NCI-H2107 treated with DMSO at 0.1 percent for 48 hours (cell line): ENCODE measurements around the gene MAP1S.

ENCODE experiments used
- DNase-seq: peaks from one replicate; lab custom pipeline; 2025; ENCODE audit not compliant: unreplicated experiment; lab: John Stamatoyannopoulos, UW

The MAP1S gene, protein sequence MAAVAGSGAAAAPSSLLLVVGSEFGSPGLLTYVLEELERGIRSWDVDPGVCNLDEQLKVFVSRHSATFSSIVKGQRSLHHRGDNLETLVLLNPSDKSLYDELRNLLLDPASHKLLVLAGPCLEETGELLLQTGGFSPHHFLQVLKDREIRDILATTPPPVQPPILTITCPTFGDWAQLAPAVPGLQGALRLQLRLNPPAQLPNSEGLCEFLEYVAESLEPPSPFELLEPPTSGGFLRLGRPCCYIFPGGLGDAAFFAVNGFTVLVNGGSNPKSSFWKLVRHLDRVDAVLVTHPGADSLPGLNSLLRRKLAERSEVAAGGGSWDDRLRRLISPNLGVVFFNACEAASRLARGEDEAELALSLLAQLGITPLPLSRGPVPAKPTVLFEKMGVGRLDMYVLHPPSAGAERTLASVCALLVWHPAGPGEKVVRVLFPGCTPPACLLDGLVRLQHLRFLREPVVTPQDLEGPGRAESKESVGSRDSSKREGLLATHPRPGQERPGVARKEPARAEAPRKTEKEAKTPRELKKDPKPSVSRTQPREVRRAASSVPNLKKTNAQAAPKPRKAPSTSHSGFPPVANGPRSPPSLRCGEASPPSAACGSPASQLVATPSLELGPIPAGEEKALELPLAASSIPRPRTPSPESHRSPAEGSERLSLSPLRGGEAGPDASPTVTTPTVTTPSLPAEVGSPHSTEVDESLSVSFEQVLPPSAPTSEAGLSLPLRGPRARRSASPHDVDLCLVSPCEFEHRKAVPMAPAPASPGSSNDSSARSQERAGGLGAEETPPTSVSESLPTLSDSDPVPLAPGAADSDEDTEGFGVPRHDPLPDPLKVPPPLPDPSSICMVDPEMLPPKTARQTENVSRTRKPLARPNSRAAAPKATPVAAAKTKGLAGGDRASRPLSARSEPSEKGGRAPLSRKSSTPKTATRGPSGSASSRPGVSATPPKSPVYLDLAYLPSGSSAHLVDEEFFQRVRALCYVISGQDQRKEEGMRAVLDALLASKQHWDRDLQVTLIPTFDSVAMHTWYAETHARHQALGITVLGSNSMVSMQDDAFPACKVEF

DNA sequence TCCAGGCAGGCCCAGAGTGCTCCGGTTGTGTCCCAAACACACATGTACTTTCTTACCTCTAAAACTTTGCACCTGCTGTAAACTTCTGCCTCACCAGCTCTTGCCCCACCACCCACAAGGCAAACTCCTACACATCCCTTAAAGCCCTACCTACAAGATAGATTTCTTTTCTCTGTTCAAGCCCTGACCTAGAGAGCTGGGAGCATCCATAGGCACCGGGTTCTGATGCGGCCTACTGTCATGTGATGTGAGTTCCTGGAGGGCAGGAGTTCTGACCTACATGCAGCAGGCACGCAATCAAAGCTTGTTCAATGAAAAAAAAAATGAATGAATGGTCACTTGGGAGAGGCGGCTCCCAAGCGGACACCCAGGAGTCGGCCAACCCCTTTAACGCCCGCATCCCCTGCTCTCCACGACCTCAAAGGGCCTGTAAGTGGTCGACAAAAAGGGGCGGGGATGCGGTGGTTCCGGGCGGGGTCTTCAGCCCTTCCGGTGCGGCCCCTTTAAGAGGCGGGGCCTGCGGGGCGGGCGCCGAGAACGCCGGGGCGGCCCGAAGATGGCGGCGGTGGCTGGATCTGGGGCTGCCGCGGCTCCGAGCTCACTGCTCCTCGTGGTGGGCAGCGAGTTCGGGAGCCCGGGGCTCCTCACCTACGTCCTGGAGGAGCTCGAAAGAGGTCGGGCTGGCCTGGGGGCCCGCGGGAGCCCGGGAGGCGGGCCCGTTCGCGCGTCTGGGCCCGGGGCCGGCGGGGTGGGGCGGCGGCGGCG, at the start of gene MAP1S:
Gene MAP1S (plus strand): TSS at position 534 of the 765 bp plus-strand sequence. CDS start 23 bp downstream, at position 557.
- no peak for DNase-seq

DNA sequence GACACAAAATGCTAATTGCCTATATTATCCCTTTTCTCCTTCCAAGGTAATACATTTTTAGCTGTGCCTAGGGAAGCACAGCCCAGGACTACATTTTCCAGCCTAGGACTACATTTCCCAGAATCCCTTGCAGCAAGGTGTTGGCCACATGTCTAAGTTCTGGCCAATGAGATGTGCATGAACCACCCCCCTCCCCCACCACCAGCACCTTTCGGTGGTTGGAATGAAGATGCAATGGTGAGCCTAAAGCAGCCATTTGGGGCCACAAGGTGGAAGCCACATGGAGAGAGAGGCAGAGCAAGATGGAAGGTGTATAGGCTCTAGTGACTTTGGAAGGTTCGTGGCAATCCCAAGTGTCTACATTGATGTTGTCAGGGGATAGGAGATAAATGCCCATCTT, 47.4 kb upstream of the MAP1S start:
- no peak for DNase-seq

DNA sequence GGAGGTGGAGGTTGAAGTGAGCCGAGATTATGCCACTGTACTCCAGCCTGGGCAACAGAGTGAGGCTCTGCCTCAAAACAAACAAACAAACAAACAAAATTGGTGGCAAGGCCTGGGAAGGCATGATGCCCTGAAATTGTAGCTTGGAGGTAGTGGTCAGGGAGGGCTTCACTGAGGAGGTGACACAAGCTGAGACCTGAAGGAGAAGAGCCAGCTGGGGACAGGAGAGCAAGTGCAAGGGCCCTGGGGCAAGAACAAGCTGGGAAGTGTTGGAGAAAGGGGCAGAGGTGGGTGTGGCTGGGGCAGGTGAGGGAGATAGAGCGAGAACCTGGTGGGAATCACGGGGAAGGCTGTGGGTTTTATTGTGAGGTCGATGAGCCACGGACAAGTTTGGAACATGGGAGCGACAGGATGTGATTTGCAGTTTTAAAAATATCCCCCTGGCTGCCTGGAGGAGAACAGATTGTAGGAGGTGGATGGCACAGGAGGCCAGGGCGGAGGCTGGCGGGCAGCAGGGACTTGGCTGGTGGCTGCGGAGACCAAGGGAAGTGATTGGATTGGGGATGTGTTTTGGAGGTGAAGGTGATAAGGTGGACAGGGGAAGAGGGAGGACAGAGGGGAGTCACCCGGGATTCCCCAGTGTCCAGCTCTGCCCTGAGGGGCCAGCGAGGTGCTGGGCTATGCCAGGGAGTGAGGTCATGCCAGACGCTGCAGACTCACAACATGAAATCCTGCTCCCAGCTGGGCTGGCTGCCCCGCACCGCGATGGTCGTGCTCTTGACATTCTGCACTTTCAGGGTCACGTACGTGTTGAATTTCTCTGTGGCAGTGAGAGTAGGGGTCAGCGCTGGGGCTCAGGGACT, 45.1 kb upstream of the MAP1S start:
- no peak for DNase-seq

DNA sequence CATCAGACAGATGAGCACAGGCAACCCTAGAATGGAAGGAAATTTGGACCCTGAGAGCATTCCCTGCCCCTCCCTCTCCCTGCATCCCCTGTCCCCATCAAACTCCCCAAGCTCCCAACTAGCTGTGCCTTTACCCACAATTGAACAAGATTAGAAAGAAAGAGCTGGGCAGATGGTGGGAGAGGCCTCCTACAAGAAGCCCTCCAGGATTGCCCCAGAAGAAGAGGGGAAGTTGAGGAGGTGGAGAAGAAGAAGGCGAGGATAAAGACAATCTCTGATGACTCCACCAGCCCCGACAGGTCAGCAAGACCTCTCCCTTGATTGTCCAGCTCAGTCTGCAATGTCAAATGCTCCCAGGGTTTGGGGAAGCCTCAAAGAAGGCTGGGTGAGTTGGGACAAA, 43.0 kb upstream of the MAP1S start:
- no peak for DNase-seq

DNA sequence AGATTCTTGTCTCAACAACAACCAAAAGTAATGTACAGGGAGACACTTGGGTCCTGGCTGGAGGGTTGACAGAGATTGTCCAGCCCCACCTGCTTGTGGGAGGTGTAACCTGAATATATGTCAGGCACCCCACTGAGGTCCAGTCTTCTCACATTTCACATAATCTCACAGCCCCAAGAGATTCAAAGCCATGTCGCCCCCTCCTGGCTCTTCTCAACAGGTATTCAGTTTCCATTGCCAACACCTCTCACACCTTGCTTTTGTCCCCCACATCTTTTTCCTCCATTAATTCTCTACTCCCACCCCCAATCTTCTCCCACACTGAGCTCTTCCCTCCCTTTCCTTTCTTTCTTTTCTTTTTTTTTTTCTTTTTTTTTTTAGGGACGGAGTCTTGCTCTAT, 42.3 kb upstream of the MAP1S start:
- DNase-seq = no peak

DNA sequence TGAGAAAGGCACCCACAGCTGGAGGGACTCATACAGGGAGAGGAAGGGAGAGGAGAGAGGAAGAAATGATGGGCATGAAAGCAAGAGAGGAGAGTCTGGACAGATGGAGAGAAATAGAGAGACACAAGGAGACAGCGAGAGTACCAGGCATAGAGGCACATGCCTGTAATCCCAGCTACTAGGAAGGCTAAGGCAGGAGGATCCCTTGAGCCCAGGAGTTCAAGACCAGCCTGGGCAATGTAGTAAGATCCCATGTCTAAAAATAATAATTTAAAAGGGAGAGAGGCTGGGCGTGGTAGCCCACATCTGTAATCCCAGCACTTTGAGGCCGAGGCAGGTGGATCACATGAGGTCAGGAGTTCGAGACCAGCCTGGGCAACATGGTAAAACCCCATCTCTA, 40.4 kb upstream of the MAP1S start:
- DNase-seq = no peak

DNA sequence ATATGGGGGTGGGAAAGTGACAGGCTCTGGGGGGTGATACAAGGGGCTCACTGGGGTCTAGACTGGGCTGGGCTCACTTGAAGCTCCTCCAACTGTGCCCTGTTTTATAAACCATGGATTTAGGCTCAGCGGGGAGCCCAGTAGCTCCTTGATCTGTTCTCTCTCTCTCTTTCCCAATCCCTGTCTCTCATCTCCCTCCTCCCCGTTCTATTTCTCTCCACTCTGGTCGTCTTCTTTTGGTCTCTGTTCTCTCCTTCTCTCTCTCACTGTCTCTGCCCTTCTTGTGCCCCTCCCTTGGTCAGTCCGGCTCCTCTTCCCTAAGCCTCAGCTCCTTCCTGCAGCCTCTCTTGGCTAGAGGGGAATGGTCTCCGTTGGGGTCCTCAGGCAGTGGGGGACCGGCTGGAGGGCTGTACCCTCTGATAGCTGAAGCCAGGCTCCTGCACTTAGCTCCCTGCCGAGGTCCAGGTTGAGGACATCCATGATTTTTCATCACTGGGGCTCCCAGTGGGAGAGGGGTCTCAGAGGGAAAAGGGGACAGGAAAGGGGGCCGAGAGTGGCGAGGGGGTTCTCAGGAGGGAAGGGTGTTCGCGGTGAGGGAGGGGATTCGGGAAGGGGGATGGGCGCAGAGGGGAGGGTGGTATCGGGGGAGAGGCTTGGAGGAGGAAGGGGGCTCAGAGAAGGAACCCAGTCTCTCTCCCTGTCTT, 39.6 kb upstream of the MAP1S start:
- no peak for DNase-seq

DNA sequence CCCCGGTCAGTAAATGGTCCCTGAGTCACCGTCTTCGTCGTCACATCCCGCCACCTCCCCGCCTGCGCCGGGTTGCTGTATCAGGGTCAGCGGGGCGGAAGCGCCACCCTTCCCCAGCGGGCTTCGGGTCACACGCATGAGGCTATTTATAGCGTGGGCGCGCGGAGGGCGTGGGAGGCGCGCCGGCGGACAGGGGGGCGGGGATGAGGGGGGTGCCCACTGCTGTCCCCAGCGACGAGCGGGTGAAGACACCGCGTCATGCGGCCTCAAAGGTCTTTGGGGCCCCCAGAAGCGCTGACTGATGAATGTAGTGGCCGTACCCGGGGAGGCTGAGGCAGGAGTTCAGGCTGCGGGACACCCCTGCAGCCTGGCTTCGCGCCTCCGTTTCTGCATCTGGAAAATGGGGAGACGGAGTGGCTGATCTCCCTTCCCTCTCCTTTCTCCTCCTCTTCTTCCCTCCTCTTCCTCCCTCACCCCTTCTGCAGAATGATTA, 39.0 kb upstream of the MAP1S start:
- DNase-seq = no peak

DNA sequence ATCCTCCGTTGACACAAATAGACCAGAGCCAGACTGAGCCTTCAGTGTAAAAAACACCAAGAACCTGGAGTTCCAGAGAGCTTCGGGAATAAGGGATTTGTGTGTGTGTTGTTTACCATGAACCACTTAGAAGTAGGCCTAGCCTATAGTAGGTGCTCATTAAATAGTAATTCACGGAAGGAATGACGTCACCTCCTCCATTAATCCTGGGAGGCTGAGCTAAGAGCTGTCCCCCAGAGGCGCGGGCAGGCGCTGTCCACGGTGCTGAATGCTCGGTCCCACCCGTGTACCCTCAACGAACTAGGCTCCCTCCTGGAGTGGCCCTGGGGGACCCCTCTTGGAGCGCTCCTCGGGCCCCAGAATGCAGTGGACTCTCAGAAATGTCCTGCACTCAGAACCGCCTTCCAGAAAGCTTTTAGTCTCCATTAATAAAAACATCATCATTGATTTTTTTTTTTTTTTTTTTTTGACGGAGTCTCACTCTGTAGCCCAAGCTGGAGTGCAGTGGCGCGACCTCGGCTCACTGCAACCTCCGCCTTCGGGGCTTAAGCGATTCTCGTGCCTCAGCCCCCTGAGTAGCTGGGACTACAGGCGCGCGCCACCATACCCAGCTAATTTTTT, 37.7 kb upstream of the MAP1S start:
- no peak for DNase-seq

DNA sequence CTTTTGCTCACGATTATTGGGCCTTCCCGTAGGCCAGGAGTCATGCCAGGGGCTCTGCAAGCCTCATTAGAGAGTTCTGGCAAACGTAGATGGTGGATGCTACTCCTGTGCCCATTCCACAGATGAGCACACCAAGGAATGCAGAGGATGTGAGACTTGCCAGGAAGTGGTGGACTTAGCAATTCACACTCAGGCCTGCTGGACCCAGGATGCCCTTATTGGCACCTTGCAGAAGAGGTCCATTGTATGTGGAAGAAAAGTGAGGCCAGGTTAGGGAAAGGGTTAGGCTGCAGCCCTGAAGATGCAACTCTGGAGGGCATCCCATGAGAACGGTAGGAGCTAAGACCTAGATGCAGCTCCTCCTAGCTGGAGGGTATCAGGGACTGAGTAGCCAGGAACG, 37.0 kb upstream of the MAP1S start:
- no peak for DNase-seq

DNA sequence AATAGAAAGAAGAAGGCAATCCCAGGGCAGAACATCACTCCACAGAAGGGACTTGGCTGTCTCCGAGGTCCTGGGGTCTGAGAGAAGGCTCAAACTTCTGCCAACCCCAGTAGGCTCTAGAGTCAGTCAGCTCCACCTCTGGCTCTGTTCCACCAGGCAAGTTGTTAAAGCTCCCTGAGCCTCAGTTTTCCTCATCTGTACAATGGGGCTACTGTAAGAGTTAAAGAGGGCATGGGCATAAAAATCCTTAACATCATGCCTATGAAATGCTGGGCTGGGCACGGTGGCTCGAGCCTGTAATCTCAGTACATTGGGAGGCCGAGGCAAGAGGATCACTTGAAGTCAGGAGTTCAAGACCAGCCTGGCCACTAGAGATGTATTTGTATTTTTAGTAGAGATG, 36.2 kb upstream of the MAP1S start:
- no peak for DNase-seq

DNA sequence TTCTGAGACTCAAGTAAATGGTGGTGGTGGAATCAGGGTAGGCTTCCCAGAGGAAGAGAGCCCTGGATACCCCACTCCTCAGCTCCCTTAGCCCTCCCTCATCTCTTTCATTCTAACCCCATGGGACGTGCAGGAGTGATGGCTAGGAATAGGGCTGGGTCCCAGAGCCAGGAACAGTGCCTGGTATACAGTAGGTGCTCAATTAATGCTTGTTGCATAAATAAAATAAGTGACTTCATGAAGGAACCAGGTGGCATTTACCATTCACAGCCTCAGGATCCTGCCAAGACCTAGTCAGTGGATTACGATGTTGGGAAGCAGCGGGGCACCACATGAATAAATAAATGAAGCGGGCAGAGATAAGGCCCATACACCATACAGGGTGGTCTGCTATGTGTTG, 35.0 kb upstream of the MAP1S start:
- DNase-seq = no peak

DNA sequence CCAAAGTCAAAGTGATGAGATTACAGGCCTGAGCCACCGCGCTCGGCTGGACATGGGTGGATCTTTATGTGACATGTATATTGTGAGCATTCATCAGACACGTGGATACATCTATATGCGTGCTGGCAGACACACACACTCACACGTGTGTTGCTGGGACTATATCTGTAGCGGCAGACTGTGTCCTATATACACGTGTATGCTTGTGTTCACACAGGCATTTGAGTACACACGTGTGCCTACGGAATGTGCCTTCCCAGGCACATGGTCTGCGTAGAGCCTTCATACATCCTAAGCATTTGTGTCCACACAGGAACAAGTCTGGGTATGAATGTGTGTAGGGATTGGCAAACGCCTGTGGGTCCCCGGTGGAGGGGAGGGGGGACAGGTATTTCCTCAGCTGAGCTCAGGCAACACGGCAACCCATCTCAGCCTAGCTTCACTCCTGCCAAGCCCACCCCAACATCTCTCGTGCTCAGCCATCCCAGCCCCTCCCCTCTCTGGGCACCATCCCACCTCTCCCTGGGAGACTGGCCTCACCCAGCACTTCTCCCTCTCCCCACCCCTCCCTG, 33.7 kb upstream of the MAP1S start:
- no peak for DNase-seq

DNA sequence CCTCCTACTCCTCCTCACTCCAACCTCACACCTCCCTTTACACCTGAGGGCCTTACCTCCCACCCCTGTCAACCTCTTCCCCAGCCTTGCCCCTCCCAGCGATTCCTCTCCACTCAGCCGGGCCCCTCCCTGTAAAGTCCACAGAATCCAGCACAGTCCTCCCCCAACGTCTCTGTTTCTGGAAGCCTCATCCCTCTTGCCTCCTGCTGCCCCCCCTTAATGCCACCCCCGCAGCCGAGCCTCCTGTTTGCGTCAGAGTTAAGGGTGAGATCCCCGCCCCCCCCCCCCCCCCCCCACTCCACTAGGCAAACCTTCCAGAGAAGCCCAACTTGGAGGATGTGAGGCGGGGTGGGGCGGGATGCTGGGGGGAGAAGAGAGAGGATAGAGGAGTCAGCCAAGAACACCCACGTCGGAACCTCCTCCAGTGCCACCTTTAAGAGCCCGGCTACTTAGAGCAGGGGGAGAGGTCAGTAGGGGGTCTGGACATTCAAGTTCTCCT, 33.2 kb upstream of the MAP1S start:
- no peak for DNase-seq

DNA sequence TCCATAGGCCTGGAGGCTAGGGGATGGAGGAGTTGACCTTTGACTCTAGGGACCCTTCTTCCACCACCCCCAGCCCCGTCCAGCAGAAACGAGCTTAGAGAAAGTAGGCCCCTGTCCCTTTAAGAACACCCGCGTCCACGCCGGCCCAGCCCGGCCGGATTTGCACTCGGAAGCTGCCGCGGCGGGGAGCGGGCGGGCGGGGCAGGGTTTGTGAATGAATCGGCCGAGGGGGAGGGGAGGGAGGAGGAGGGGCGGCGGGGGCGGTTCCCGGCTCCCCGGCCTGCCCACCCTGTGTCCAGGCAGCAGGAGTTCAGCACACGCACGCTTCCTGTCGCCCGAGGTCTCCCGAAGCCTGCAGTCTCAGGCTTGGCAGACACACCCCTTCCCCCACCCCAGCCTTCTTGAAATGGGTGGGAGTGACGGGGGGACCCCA, 32.7 kb upstream of the MAP1S start:
- no peak for DNase-seq

DNA sequence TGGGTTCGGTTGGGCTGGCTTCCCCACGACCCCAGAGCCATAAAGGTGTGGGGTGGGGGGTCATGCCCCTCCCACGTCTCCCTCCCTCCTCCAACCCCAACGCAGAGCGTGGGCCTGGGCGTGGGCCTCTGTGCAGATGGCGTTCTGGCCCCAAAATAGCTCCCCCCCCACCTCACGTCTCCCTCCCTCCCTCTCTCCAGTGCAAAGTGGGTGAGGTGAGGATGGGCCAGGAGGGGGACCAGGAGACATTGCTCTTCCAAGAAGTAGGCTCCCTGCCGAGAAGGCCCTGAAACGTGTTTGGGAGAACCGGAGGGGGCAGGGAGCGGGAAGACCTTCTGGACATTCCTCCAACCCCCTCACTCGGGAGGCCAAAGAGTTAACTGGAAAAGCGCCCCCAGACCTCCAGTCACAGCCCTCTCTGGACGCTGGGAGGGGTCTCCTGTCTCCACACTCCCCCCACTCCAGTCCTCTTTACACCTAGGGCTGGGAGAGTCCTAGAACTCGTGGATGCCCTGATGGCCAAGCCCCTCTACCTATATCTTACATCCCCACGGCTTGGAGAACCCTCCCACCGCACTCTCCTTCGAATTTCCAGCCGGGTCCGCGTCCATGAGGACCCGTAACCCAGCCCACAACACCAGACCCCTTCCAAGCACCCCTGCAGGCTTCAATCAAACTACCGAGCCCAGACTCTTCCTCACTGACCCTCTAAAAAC, 32.0 kb upstream of the MAP1S start:
- no peak for DNase-seq

DNA sequence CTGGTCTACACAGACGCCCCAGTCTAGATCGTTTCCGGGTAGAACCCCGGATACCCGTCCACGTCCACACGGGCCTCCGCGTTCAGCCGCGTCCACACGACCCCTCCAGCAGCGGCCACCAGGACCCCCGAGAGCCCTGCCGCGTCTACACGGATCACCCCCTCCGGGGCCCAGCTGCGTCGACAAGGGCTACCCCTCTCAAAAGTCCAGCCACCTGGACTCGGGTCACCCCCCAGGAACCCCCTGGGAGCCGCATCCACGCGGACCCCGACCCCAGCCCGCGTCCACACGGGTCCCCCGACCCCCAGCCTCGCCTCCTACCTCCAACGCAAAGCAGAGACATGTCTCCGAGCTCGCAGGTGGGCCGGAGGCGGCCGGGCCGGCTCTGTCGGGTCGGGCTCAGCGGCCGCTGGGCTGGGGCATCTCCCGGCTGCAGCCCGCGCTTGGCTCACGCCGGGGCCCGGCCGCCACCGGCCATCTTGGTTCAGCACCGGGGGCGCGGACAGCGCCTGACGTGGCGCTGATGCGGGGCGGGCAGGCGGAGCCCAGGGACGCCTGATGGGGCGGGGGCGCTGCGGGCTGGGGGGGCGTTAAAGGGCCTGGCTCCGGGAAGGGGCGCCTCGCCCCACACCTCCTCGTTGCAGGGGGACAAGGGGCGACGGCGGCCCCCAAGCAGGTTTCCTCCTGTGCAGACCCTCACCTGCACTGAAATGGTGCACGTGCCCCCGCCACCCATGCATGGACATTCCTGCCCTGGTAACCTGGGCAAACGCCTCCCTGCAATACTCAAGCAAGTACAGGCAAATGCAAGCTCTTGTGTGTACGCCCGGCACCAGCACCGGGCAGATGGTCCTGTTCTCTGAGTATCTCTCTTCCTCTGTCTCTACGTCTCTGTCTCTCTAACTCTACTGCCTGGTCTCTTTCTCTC, 31.2 kb upstream of the MAP1S start, which contains the start of gene UNC13A:
Gene UNC13A (minus strand): TSS at position 498 of the 928 bp plus-strand sequence. CDS start 155 bp downstream, at position 343.
- no peak for DNase-seq
